Mesothelial cell of epicardium (in vitro differentiated cells): ENCODE measurements around the gene ZNF302. TPM values are rescaled to one million over a fixed set of nuclear protein-coding genes. Genes with fewer than 3 reads are reported as not detected.

Experiments
- DNase-seq, 2 experiments: peaks; one replicate each; pipeline ENCODE4 v3.0.0; 2021; ENCODE audit warnings: low spot score in 2 of 2; ENCODE audit not compliant: unreplicated experiment in 2 of 2
- H3K27ac Mint-ChIP-seq: 2 replicates; pipeline ENCODE4 v1.8.0; 2021; ENCODE audit warnings: mixed read lengths
- H3K27me3 Mint-ChIP-seq: 2 replicates; pipeline ENCODE4 v1.8.0; 2021; ENCODE audit warnings: low read depth, mixed read lengths
- H3K36me3 Mint-ChIP-seq: 2 replicates; pipeline ENCODE4 v1.8.0; 2021; ENCODE audit warnings: mixed read lengths
- H3K4me1 Mint-ChIP-seq: 2 replicates; pipeline ENCODE4 v1.8.0; 2021; ENCODE audit warnings: mixed read lengths
- H3K4me3 Mint-ChIP-seq: 2 replicates; pipeline ENCODE4 v1.8.0; 2021; ENCODE audit warnings: mild to moderate bottlenecking, moderate library complexity, mixed read lengths
- H3K9me3 Mint-ChIP-seq: 2 replicates; pipeline ENCODE4 v1.8.0; 2021; ENCODE audit warnings: mixed read lengths
- CTCF ChIP-seq: fragments of 200-600 bp; sonication (generic); IDR thresholded peaks from one replicate; pipeline ENCODE4 v1.5.0; 2021; ENCODE audit warnings: antibody characterized with exemption; ENCODE audit not compliant: unreplicated experiment
- total RNA-seq: library from RNA; stranded (reverse); gene quantifications from 3 replicates; pipeline ENCODE4 v1.2.1, GENCODE V29; 2021

The ZNF302 gene
- total RNA-seq, 1 donor from 2014 or later, result 41.0 TPM

GRCh38 chr19:34645551-34645950 lies 31.9 kb upstream of the ZNF302 start:
- Mint-ChIP-seq H3K4me1 (no peaks in the 10 kb centered on the region), H3K27me3 (no peaks in the 10 kb centered on the region), H3K4me3 (no peak overlapping the region), H3K36me3 (no peaks in the 10 kb centered on the region), H3K9me3 (peaks cover 48% of the 10 kb centered on the region), H3K27ac (no peak overlapping the region)
- TF ChIP-seq CTCF, result no peak
- no peak for DNase-seq

GRCh38 chr19:34649886-34650543 lies 27.5 kb upstream of the ZNF302 start:
- Mint-ChIP-seq H3K9me3 (peaks cover 54% of the 10 kb centered on the region), H3K36me3 (no peaks in the 10 kb centered on the region), H3K27ac (no peak overlapping the region), H3K27me3 (no peaks in the 10 kb centered on the region), H3K4me3 (no peak overlapping the region), H3K4me1 (no peaks in the 10 kb centered on the region)
- no peak for TF ChIP-seq CTCF
- DNase-seq, result no peak

- H3K27ac Mint-ChIP-seq, result no peak overlapping the region
- H3K27me3 Mint-ChIP-seq, result no peaks in the 10 kb centered on the region
- H3K4me3 Mint-ChIP-seq, result no peak overlapping the region
- peaks cover 64% of the 10 kb centered on the region for H3K9me3 Mint-ChIP-seq
- no peaks in the 10 kb centered on the region for H3K36me3 Mint-ChIP-seq
- TF ChIP-seq CTCF, result no peak
- no peaks in the 10 kb centered on the region for H3K4me1 Mint-ChIP-seq
- DNase-seq, result no peak
Measured at GRCh38 chr19:34651747-34652146, 25.7 kb upstream of the ZNF302 start.

- Mint-ChIP-seq H3K27ac (no peak overlapping the region), H3K4me3 (no peak overlapping the region), H3K9me3 (peaks cover 76% of the 10 kb centered on the region), H3K36me3 (no peaks in the 10 kb centered on the region), H3K27me3 (no peaks in the 10 kb centered on the region), H3K4me1 (no peaks in the 10 kb centered on the region)
- no peak for DNase-seq
- TF ChIP-seq CTCF, result no peak
Measured at GRCh38 chr19:34654796-34655195, 22.7 kb upstream of the ZNF302 start.

GRCh38 chr19:34655651-34656050 lies 21.8 kb upstream of the ZNF302 start:
- Mint-ChIP-seq H3K4me1 (no peaks in the 10 kb centered on the region), H3K4me3 (no peak overlapping the region), H3K27me3 (no peaks in the 10 kb centered on the region), H3K36me3 (no peaks in the 10 kb centered on the region), H3K9me3 (peaks cover 77% of the 10 kb centered on the region), H3K27ac (no peak overlapping the region)
- no peak for DNase-seq
- no peak for TF ChIP-seq CTCF

- Mint-ChIP-seq H3K36me3 (no peaks in the 10 kb centered on the region), H3K4me3 (no peak overlapping the region), H3K4me1 (no peaks in the 10 kb centered on the region), H3K9me3 (peaks cover 37% of the 10 kb centered on the region), H3K27me3 (no peaks in the 10 kb centered on the region), H3K27ac (no peak overlapping the region)
- no peak for DNase-seq
- TF ChIP-seq CTCF, result no peak
Measured at GRCh38 chr19:34661357-34661756, 16.1 kb upstream of the ZNF302 start.
